Activated CD8-positive, alpha-beta memory T cell treated with anti-CD3 and anti-CD28 coated beads, Interleukin-2, amount 50 U/mL, for 48 hours (primary cell): ENCODE measurements around the gene FCGR3A.

Source experiments
- DNase-seq: peaks from one replicate; pipeline ENCODE4 v3.0.0-alpha.2; 2020

The FCGR3A gene

GRCh38 chr1:161499099-161500039, 50.2 kb downstream of the FCGR3A start:
- DNase-seq = no peak

- no peak for DNase-seq
Observed at GRCh38 chr1:161498646-161499045, 51.0 kb downstream of the FCGR3A start.

DNA sequence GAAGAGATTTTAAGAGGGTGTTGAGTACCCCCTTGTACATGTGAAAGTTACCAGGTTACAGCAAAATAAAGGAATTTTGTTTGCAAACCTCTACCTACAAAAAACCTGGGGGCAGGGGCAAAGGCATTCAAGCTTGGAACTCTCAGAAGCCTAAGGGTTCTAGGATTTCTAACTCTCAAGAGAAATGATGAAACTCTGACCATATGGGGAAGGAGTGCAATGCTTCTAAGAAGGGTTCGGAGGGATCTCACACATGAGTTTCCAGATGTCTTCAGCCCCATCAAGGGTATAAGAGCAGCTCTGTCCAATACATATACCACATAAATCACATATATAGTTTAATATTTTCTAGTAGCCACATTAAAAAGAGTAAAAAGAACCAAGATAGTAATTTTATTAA, 51.7 kb downstream of the FCGR3A start:
- no peak for DNase-seq

DNA sequence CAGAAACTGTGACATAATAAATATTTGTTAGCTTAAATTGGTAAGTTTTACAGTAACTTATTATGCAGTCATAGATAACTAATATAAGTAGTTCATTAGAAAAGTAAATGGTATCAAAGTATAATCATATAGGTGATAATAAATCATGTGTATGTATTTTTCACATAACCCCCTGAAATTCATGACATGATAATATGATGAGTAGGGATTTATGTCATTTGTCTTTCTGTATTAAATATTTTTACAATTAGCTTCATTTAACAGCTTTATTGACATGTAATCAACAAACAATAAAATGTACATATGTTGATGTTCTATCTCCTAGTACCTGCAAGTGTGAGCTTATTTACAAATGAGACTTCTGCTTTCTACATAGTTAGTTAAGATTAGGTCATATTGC, 54.1 kb downstream of the FCGR3A start:
- no peak for DNase-seq

DNA sequence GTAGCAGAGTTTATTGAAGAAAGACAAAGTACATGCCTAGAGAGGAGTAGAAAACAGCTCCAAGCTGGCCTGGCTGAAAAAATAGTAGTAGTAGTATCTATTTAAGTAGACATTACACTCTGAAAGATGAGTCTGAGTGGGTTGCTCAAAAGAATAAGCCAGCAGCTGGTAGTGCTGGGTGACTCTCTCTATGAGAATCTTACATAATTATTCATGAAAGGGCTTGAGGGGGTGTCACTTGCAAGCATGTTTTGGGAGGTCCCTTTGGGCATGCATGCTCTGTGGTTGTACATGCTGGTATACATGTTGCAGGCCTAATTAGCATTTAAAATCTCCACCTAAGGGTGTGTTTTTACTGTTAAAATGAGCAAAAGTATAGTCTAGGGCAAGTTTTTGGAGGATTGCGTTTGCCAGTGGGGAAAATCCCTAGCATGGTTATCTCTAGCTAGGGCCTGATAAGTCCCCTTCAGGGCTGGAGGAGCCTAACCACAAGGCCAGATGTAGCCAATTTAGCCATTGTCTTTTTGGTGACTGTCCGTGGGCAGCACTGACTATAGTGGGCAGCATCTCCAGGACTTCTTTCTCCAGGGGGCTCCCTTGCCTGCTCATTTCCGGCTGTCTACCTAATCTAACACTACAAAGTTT, 55.4 kb downstream of the FCGR3A start:
- no peak for DNase-seq

DNA sequence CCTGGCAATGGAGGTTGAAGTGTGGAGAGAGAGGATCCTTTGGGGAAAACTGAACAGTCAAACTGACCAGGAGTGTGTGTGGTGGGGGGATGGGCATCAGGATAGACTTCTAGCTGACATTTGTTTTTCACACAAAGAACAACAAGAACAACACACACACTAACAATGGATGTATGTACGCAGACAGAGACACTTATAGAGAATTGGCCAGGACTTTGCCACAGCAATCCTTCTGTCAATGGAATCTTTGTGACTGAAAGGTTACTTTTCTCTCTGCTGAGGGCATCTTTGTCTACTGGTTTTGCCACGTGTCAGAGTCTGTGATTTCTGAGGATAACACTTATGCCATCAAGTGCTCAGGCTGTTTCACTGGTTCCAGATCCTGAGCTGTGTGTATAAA, 56.8 kb downstream of the FCGR3A start:
- no peak for DNase-seq
